Amniotic stem cell (primary cell): ENCODE results near the gene DMD.

Source experiments
- DNase-seq: peaks from one replicate; lab custom pipeline; 2025; lab: John Stamatoyannopoulos, UW

The DMD gene

GRCh38 chrX:31854716-31855115 lies 1356.6 kb downstream of the DMD start:
- DNase-seq, result no peak

- DNase-seq, result no peak
These were observed 1359.6 kb downstream of the DMD start for GRCh38 chrX:31851761-31852160.

GRCh38 chrX:31847773-31848172 lies 1363.6 kb downstream of the DMD start:
- DNase-seq, result no peak

- DNase-seq, result no peak
These were observed 1366.3 kb downstream of the DMD start for GRCh38 chrX:31845003-31845402.

GRCh38 chrX:31838617-31839016 lies 1372.7 kb downstream of the DMD start:
- DNase-seq, result no peak

- DNase-seq, result no peak
These were observed 1373.8 kb downstream of the DMD start for GRCh38 chrX:31837445-31838049.

GRCh38 chrX:31836479-31836878 lies 1374.9 kb downstream of the DMD start:
- no peak for DNase-seq

GRCh38 chrX:31832263-31832662 lies 1379.1 kb downstream of the DMD start:
- no peak for DNase-seq

- no peak for DNase-seq
These were observed 1390.7 kb downstream of the DMD start for GRCh38 chrX:31820430-31821210.

- DNase-seq, result no peak
These were observed 1391.9 kb downstream of the DMD start for GRCh38 chrX:31819455-31819854.

- no peak for DNase-seq
These were observed 1400.2 kb downstream of the DMD start for GRCh38 chrX:31811106-31811505.

- DNase-seq, result no peak
These were observed 1403.0 kb downstream of the DMD start for GRCh38 chrX:31808357-31808756.

- DNase-seq, result no peak
These were observed 1404.2 kb downstream of the DMD start for GRCh38 chrX:31807165-31807564.

GRCh38 chrX:31805781-31806180 lies 1405.6 kb downstream of the DMD start:
- no peak for DNase-seq

- no peak for DNase-seq
These were observed 1411.1 kb downstream of the DMD start for GRCh38 chrX:31800219-31800618.

GRCh38 chrX:31796624-31797023 lies 1414.7 kb downstream of the DMD start:
- DNase-seq, result no peak

- no peak for DNase-seq
These were observed 1463.9 kb downstream of the DMD start for GRCh38 chrX:31747411-31747810.

GRCh38 chrX:31743004-31743403 lies 1468.3 kb downstream of the DMD start:
- DNase-seq, result no peak

- no peak for DNase-seq
These were observed 1493.9 kb downstream of the DMD start for GRCh38 chrX:31717474-31717873.

GRCh38 chrX:31715675-31716074 lies 1495.7 kb downstream of the DMD start:
- DNase-seq, result no peak

GRCh38 chrX:31714797-31715196 lies 1496.6 kb downstream of the DMD start:
- DNase-seq, result no peak

GRCh38 chrX:31713120-31713519 lies 1498.2 kb downstream of the DMD start:
- no peak for DNase-seq

GRCh38 chrX:31711166-31711565 lies 1500.2 kb downstream of the DMD start:
- no peak for DNase-seq

- DNase-seq, result no peak
These were observed 1503.2 kb downstream of the DMD start for GRCh38 chrX:31708116-31708515.
